ENCODE measurements around the gene TMEM270. TPM values are rescaled to one million over a fixed set of nuclear protein-coding genes. Genes with fewer than 3 reads are reported as not detected.

TMEM270 gene
- total and polyA plus RNA-seq, 2 of the 8 experiments (the other 6 are each of a cell fraction or from before 2014, with no cell fraction given) = 0.26 TPM; not detected in 1

- H3K23ac ChIP-seq (ENCODE audit: insufficient read length) = no peak overlapping the region
- no peak overlapping the region for H3K4me2 ChIP-seq (ENCODE audit: insufficient read depth in 1 of 2, low read depth in 2 of 2, low read length in 2 of 2)
- peaks cover 0 to 2% (median under 1%) of the 10 kb centered on the region in 4 experiments; a peak in 3 of 7 replicates for H3K4me1 ChIP-seq (replicated peaks in 1 of 4; ENCODE audit: control insufficient read depth in 3 of 4, insufficient read depth in 4 of 4, low read length in 3 of 4)
- H3K27ac ChIP-seq (ENCODE audit: low read depth, low read length) = no peak overlapping the region
- no peaks in the 10 kb centered on the region for H3K9me3 ChIP-seq (ENCODE audit: insufficient read depth in 2 of 2, low read depth in 1 of 2, low read length in 1 of 2)
- ChIA-PET CTCF (ENCODE audit: partially characterized antibody) (interaction anchor here (1.5 to 6.5 kb wide), 2 partner anchors 10 to 150 kb away, joined by 4 to 34 read pairs; partner anchors contain the start of gene ELN), POLR2A (ENCODE audit: partially characterized antibody) (interaction anchor here (1.0 kb wide), 1 partner anchor 45 kb away, joined by 3 read pairs; no protein-coding TSS in a partner anchor)
- H2BK5ac ChIP-seq (ENCODE audit: low read depth, low read length) = no peak overlapping the region
- no peaks in the 10 kb centered on the region for H3K36me3 ChIP-seq (ENCODE audit: control insufficient read depth in 2 of 4, insufficient read depth in 4 of 4, low read length in 3 of 4)
- H2BK20ac ChIP-seq (ENCODE audit: low read length) = no peak overlapping the region
- H3K14ac ChIP-seq (ENCODE audit: insufficient read length) = no peak overlapping the region
- no peak overlapping the region for H3K4me3 ChIP-seq (ENCODE audit: extremely low read depth in 1 of 4, insufficient read depth in 2 of 4, low read depth in 3 of 4, low read length in 4 of 4)
- H2BK120ac ChIP-seq (replicated peaks; ENCODE audit: low read depth, low read length) = no peak overlapping the region
- H3K18ac ChIP-seq (ENCODE audit: extremely low read depth, low read length) = no peak overlapping the region
- no peak overlapping the region for H2BK12ac ChIP-seq (ENCODE audit: low read depth, low read length)
- no peaks in the 10 kb centered on the region for H3K27me3 ChIP-seq (replicated peaks in 1 of 4; ENCODE audit: control insufficient read depth in 3 of 4, extremely low read depth in 1 of 4, insufficient read depth in 3 of 4, low read length in 3 of 4)
- H3K4ac ChIP-seq (replicated peaks; ENCODE audit: insufficient read length, low read depth, low read length) = no peak overlapping the region
- H2AK5ac ChIP-seq (ENCODE audit: low read depth, low read length) = no peak overlapping the region
- no peak overlapping the region for H4K5ac ChIP-seq (ENCODE audit: insufficient read length, low read depth, low read length)
- no peak overlapping the region for H3K56ac ChIP-seq (replicated peaks; ENCODE audit: insufficient read length, low read depth, low read length)
- no peaks in the 10 kb centered on the region for H3K23me2 ChIP-seq (ENCODE audit: low read depth, low read length)
- no peak overlapping the region for H2BK15ac ChIP-seq (ENCODE audit: low read length)
- no peak overlapping the region for H4K8ac ChIP-seq (ENCODE audit: extremely low read depth, insufficient read depth, low read length)
- H4K20me1 ChIP-seq (replicated peaks in 1 of 2; ENCODE audit: control insufficient read depth in 1 of 2, insufficient read depth in 2 of 2, low read length in 2 of 2) = no peaks in the 10 kb centered on the region
- FAIRE-seq = no peak
- TF ChIP-seq TAF7 (optimal IDR thresholded peaks at IDR 0.05; ENCODE audit: borderline replicate concordance, low read depth, low read length) = no peak
- no peak for TF ChIP-seq HDAC2 (IDR thresholded peaks at IDR 0.05; ENCODE audit: borderline replicate concordance in 1 of 2, low read depth in 2 of 2, low read length in 2 of 2)
- TF ChIP-seq CREB1 (IDR thresholded peaks at IDR 0.05) = no peak
- no peak for TF ChIP-seq SIN3A (conservative IDR thresholded peaks at IDR 0.05 in 1 of 2, IDR thresholded peaks at IDR 0.05 in 1 of 2; ENCODE audit: low read depth in 1 of 2, low read length in 2 of 2)
- TF ChIP-seq POU5F1 (IDR thresholded peaks at IDR 0.05; ENCODE audit: low read depth, low read length) = no peak
- no peak for TF ChIP-seq ZNF274 (IDR thresholded peaks at IDR 0.05; ENCODE audit: borderline replicate concordance, extremely low read depth, low read length)
- no peak for TF ChIP-seq CBX5 (IDR thresholded peaks at IDR 0.05; ENCODE audit: low read depth, low read length)
- TF ChIP-seq RBBP5 (IDR thresholded peaks at IDR 0.05; ENCODE audit: borderline replicate concordance, low read depth, low read length) = no peak
- TF ChIP-seq, protein P1, sequence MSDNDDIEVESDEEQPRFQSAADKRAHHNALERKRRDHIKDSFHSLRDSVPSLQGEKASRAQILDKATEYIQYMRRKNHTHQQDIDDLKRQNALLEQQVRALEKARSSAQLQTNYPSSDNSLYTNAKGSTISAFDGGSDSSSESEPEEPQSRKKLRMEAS (IDR thresholded peaks at IDR 0.05) = no peak
- no peaks in the 10 kb centered on the region for H3K79me2 ChIP-seq (ENCODE audit: control insufficient read depth in 1 of 2, insufficient read depth in 2 of 2, low read length in 2 of 2)
- 95% methylated on average over 8 of the region's 8 CpGs; no CpG with 5 or more reads in 1 of the 2 experiments for WGBS, 2 experiments (ENCODE audit: extremely low coverage in 1 of 2, insufficient coverage in 1 of 2, insufficient read length in 1 of 2, insufficient replicate concordance in 2 of 2, low coverage in 1 of 2, low lambda C conversion rate in 2 of 2, missing lambda C conversion rate in 1 of 2)
- H2AFZ ChIP-seq (ENCODE audit: low read length) = no peak overlapping the region
- no peaks in the 10 kb centered on the region for H3K79me1 ChIP-seq (ENCODE audit: low read depth, low read length)
- no peak for DNase-seq (ENCODE audit: low read depth in 1 of 2, low spot score in 2 of 2)
- no peak overlapping the region for H4K91ac ChIP-seq (replicated peaks; ENCODE audit: insufficient read length, low read length)
- no peak overlapping the region for H3K9ac ChIP-seq (replicated peaks in 1 of 4; ENCODE audit: extremely low read depth in 1 of 4, low read depth in 3 of 4, low read length in 3 of 4)
Observed at GRCh38 chr7:73876361-73876760, 15.4 kb downstream of the TMEM270 start.
